Stimulated activated CD8-positive, alpha-beta memory T cell treated with anti-CD3 and anti-CD28 coated beads, Interleukin-7, amount 100 ng/mL, for 1 hour (primary cell): Measurements from ENCODE around the gene TSPAN9.

Experiments
- DNase-seq, 2 donors: peaks; one replicate each; pipeline ENCODE4 v3.0.0-alpha.2; 2020; ENCODE audit warnings: low read depth in 2 of 2

Gene TSPAN9

DNA sequence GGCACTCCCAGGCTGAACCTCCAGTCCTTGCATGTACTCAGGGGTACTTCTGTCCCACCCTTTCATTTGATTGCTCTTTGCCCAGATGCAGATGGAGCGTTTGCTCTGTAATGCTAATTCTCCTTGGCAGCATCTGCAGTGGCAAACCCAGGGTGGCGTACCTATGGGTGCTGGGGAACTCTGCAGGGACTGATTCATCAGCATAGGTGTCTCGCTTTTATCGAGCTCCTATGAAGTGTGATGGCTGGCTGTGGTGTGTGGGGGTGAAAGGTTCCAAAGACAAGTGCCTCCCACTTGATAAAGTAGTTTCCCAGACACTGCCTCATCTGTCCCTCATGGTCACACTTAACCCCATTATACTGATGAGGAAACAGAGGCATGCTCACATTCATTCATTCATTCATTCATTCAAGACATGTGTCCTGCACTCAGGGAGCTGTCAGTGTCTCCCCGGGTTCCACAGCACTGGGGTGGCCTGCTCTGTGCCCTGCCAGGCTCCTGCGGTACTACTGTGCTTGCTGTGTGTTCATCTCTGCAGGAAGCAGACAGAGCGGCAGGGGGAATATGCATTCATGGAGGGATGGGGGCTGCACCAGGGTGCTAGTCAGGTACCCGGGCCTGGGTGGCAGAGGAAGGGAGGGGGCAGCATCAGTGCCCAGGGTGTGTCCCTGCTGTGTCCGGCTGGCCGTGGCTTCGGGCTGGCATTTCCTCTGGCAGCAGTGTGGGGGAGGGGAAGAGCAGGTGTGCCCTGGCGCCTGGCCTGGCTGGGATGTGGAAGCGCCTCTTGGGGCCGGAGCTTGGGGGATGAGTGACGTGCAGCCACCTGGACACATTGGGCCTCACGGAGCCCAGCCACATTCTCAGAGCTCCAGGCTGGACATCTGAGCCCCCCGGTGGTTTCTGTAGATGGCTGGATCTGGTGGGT, 110.9 kb downstream of the TSPAN9 start:
- DNase-seq, result no peak

DNA sequence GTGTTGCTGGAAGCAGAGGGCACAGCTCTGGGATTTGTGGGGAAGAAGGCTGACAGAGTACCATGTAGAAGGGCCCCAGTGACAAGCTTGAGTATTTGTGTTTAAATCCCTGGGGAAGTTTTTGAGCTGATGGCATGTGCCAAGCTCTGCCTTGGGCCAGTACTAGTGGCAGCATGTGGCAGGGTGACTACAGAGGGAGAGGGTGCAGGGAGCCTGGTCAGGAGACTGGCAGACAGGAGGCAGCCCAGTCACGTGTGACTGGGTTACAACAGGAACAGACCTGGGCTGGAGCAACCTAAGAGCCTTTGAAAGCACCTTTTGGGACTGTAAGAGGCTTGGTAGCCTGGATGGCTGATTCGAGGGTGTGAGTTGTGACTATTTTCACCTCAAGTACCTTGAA, 112.1 kb downstream of the TSPAN9 start:
- no peak for DNase-seq

DNA sequence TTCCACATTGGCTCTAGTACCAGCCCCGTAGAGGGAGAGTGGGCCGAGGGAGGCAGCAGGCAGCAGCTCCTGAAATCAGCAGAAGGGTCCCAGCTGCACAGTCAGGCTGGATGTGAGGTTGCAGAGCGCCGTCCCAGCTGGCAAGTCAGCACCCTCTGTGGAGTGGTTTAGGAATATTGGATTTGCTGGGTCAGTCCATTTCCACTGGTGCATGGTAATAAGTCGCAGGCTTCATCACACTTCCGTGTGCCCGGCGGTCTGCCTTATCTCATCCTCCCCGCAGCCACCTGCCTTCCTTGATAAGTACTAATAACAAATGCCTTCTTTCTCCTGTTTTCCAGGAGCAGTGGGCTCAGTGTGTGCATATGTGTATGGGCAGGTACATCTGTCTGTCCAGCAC, 112.9 kb downstream of the TSPAN9 start:
- DNase-seq, result no peak

DNA sequence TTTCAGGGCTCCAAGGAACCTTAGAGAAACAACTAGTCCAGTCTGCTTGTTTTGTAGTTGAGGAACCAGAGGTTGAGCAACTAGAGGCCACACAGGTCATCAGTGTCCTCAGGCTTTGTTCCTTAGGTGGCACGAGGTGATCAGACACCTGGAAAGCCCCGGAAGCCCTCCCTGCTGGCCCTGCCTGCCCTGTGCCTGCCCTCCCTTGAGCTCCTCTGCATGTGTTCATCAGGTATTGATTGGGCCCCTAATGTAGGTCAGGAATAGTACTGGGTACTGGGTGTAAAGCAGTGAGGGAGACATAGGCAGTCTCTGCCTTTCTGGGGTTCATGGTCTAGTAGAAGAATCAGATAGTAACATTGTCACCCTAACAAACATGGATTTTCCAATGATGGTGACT, 114.3 kb downstream of the TSPAN9 start:
- no peak for DNase-seq

DNA sequence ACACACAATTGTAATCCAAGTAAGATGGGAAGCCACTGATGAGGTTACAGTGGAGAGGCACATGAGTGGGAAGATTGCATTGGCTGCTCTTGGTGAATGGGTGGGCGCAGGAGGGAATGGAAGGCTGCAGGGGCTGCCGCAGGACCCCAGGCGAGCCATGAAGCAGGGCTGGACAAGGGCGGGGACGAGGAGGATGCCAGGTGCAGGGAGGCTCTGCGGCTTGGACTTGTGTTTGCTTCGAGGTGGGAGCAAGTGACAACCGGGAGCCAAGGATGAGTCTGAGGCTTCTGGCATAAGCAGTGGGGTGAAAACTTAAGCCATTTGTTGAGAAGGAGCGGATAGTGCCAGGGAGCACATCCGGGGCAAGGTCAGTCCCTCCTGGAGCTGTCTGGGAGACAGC, 115.0 kb downstream of the TSPAN9 start:
- DNase-seq, result no peak

DNA sequence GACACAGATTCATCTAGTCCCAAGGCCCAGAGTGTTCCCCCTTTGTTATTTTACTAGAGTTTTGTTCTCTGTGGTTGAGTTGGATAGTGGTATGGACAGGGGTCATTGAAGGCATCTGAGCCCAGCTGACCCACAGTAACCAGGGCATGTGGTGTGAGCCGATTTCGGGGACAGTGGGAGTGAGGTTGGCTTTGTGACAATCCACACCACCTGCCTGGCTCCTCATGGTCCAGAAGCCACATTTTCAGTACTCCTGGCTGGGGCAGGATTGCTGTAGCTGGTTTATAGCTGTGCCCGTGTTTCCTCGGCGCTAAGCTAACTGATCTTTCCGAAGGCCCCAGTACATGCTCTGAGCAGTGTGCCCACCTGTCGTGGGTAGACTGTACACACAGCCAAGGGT, 116.0 kb downstream of the TSPAN9 start:
- no peak for DNase-seq

DNA sequence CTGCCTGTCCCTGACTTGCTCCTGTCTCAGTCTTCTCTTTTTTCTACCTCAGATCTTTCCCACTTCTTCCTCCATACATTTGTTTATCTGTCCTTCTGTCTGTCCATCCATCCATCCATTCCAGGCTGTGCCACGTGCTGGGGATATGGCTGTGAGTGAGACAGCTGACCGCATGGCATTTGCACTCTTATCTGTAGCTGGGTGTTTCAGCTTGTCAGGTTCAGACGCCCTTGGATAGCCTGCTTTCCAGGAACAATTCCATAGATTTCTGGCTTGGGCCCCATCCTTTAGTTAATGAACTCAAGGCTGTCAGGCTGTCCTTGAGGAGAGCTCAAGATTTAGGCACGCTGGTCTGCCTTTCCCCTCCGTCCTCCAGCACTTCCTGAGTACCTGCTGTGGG, 116.6 kb downstream of the TSPAN9 start:
- DNase-seq, result no peak

DNA sequence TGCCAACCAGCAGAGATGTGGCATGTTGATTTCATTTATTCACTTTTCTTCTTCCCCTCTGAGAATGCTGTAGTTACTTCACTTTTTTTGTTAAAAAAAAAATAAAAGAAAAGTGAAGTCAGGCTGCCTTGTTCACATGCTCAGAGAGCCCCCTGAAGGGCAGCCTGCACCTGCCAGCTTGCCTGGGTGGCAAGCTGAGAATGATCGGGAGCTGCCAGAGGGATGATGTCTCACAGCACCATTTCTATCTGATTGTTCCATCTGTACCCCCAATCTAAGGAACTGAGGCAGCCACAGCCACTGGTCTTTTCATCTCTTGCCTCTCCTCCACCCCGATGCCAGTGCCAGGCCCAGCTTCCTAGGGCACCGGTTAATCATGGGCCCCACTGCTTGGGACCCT, 118.2 kb downstream of the TSPAN9 start:
- DNase-seq, result no peak

DNA sequence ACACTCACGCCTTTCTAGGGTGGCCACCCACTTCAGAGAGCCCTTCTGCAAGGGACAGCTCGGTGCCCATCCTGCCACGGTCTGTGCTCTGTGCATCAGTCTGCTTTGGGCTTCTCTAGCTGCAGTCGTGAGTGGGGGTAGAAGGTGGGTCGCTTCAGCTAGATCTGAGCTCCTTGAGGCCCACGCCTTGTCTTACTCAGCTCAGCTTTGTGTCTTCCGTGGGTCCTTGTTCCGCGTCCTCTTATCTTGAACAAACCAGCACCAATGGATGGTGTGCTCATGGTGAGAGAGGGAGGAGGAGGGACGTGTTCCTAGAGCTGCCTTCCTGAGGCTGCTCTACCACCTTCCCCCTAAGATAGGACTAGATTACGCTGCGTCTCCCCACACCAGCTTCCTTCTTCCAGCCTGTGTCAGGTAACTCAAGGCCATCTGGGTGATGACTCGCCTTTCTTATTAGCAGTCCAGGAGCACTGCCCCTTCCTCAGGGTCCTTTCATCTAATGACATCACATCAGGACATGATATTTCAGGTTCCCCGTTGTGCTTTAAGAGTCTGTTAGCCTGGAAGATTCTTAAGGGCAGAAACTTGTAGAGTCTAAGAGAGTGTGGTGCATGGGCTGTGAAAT, 118.8 kb downstream of the TSPAN9 start:
- DNase-seq, result no peak

DNA sequence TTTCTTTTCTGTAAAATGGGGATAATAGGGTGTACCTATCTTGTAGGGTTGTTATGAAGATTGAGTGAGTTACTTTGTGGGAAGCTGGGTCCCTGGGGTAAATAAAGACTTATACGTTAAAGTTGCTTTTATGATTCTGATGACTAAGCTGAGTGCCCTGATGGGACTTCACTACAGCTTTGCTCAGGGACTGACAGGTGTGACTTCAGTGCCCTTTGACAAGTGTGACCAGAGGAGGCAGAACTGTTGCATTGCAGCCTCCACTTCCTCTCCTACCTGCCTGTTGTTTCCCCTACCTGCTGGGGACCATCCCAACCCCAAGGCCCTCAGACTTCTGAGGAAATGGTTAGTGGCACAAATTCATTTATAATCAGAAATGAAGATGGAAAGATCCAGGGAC, 119.3 kb downstream of the TSPAN9 start:
- no peak for DNase-seq

DNA sequence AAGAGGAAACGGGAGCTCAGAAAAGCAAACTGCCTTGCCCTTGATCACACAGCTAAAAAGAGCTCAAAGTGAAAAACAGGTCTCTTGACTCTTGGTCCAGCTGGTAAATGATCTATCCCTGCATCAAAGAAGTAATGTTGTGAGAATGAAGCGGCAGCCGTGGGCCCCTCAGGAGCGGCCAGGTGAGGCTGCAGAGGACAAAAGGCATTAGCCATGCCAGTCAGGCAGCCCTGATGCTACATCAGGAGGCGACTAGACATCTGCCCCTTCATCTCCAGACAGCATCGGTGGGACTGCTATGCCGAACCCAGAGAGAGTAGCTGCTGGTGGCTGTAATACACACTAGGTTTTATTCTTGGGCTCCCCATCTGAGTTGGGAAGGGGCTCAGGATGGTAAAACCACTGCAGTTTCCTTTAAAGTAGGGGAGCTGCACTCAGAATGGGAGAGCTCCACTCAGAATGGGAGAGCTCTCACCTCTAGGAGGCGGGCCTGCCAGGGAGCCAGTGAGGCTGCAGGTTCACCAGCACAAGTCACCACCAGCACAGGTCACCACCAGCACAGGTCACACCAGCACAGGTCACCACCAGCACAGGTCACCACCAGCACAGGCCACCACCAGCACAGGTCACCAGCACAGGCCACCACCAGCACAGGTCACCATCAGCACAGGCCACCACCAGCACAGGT, 120.1 kb downstream of the TSPAN9 start:
- no peak for DNase-seq

DNA sequence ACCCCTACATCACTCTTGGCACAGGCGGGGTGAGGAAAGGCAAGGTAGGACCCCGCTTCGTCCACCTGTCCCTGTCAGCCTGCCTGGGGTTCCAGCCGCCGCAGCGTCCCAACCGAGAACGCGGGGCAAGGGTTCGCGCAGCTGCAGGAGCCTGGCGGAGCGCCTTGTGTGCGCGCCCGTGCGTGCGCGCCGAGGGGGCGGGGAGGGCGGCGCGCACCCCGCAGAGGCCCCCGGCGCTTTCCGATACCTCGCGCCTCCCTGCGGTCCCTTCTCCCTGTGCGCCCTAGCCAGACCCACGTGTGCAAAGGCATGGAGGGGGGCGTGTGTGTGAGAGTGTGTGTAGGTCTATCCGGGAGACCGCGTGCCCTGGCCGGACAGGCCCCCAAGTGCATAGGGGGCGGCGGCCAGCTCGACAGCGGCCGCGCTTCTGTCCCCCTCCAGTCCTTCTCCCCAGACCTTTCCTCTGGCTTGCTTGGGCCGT, 122.4 kb downstream of the TSPAN9 start:
- DNase-seq, result no peak

DNA sequence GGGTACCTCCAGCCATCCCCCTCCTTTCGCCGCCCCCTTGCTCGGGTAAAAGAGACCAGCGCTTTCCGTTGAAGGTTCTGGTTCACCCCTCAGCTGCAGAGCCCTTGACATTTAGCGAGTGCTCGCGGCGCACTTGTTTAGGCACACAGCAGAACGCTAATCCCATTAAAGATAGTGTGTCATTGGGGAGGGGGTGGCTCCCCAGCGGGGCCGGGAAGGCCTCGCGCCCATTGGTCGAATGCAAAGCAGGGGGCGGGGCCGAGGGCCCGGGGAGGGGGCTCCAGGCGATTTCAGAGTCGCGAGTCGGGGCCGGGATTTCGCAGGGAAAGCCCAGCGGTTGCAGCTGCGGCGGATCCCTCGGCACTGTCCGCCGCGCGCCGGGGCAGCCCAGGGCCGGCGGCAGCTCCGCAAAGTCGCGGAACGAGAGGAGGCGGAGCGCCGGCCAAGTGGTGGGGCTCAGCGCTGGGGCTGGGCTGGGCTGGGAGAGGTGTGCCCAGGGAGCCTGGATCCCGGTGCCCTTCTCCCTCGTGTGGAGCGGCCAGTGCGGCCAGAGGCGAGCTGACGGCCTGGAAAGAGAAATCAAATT, 122.9 kb downstream of the TSPAN9 start:
- no peak for DNase-seq

DNA sequence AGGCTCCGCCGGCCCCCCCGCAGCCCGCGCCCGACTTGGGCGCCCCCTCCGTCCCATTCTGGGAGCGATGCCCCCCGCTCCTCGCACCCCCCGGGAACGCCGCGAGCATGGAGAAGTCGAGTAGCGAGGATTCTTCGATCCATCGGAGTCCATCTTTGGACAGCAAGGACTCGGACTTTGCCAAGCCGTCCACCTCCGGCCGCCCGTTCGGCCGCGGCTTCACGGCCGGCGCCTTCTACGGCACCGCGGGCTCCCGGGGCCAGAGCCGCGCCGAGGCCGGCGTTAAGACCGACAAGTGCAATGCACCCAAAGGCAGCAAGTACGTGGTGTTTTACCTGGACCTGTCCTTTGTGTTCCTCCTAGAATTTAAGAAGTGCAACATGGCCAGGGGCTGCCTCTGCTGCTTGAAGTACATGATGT, 123.6 kb downstream of the TSPAN9 start:
- DNase-seq, result no peak

DNA sequence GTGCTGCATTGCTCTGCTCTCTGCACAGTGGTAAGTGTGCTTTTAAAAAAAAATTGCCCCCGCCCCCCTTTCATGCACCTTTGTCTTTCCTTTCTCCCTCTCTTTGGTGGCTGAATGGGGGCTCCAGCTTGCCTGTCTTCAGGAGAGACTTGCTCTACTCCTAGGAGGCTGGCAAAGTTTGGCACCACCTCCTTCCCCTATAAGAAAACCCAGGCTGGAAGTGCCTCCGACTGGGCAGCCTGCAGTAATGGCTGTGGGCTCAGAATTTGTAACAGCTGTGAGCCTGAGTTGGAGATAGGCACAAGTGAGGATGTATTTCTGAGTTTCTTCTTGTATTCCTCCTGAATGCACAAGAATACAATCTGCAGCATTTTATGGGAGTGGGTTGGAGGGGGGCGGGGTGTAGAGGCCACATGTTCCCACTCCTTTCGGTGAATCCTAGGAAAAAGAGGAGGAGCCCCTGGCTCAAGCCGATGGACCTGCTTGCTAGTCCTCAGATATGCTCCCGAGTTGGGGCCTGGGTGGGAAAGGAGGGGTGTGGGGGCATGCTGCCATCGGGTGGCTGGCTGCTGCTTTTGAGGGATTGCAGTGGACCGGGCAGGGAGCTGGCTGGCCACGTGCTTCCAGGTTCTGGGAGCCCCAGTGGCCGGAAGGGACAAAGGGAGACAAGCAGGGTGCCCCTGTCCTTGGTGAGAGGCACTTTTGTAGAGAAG, 124.3 kb downstream of the TSPAN9 start:
- DNase-seq, result no peak

DNA sequence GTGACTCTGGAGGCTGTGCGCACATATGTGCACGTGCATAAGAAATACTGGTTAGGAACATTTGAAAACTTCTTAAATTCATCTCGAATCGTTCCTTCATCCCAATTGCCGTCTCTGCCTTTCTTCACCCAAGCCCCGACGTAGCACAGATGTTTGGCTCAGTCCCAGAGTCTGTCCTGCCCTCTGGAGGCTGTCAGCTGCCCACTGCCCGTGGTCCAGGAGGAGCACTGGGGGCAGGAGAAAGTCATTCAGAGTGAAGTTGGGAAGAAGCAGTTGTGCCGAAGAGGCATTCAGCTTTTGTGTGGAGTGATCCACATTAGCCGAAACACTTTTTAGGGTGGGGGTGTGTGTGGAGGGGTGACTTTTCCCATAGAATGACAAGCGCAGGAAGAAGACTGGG, 124.9 kb downstream of the TSPAN9 start:
- DNase-seq, result no peak

DNA sequence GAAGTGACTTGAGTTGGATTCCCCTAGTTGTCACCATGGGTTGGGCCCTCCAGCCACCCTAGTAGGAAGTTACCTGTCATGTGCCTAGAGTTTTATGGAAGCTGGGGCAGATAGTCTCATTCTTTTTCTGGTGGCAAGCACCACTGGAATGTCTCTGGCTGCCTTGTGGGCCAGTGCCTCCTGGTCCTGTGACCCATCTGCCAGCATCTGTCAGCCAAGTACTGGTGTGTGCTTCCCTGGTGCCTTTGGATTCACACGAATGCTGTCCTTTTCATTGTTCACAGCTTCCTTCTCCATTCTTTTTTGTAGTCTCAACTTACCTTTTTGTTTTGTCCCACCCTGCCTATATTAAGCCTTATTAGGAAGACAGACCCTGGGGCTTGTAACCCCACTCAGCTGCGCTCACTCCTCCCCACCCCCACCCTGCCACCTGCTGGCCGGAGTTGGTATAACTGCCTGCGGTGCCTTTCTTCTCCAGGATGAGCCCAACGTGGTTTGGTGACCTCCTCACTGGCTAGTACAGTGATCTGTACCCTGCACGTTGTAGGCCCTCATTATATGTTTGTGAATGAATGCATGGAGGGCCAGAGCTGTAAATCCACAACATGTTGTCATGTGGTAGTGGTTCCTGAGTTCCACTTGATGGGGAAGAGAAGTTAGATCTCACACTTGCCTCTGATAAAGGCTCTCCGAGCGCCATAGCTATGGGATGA, 125.7 kb downstream of the TSPAN9 start:
- peak; percentile 20 to 31 for DNase-seq

DNA sequence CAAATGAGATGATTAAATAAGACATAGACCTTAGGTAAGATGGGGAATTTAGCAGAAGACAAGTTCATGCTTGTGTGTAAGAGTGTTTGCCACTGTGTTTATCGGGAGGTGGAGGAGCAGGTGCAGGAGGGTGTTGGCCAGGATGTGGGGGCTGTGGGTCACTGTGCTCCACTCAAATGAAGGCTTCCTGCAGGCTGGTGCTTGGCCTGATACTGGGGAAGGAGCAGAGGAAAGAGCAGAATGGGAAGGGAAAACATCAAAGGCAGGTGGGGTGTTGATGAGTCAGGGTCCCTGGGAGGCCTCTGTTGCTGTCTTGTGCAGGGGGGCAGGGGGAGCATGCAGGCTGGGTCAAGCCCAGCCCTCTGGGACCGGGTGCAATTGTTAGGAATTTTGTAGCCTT, 126.5 kb downstream of the TSPAN9 start:
- no peak for DNase-seq

DNA sequence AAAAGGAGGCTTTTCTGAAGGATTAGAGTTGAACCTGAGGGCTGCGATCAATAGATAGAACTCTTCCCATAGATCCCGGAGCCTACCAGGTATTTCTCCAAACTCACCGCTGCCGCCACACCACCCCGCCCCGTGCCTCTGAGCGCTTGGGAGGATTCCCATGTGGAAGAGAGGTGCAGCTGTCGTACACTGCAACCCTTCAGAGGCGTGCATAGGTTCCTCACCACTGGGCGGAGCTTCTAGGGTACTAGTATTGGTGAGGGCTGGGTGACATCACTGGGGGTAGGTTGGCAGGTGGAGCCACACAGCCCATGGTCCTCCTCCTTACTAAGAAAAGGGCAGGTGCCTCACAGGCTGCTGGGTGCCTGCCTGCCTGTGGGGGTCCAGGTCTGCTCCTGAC, 127.0 kb downstream of the TSPAN9 start:
- DNase-seq, result no peak

DNA sequence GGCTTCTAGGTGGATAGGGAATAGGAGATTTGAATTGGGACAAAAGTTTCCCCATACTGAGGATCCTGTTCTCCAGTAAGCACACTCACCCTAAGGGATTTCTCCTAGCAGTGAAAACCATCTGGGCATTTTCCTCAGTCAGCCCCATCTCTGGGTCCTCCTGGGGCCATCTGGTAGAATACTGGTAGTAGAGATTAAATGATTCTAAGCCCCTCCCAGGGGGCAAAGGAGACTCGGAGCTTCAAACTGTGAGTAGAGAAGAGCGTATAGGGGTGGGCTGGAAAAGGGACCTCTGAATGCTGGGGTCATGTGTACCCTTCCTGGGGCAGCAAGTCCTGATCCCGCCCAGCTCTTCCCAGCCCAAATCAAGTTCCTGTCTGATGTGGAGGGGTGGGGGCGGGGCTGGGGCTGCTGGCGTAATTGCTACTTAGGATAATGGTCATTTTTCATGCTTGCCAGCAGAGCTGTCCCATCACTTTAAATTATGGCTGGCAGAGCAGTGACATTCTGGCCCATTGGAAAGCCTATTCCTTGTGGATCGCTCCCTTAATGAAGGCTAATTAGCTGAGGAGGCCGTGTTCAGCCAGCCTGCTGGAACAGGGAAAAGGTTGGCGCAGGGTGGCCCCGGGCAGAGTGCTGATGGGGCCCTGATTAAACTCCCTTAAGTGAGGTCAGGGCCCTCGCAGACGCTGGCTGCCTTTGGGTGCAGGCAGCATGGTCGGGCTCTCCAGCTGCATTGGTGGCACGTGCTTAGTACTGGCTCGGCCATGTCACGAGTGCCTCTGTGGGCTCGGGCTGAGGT, 127.8 kb downstream of the TSPAN9 start:
- no peak for DNase-seq
